GM10248 (cell line): ENCODE data around the gene SHH.

ENCODE experiments used
- CTCF ChIA-PET: fragments of 300-600 bp; sonication (Branson Sonifier 250); formaldehyde crosslinking; extraction: SDS; loops from one replicate; lab custom pipeline; 2021; ENCODE audit warnings: antibody characterized with exemption; lab: Yijun Ruan, JAX
- POLR2A ChIA-PET: fragments of 350-650 bp; sonication (Branson Sonifier 250); formaldehyde crosslinking; extraction: SDS; loops from one replicate; lab custom pipeline; 2020; ENCODE audit warnings: antibody characterized with exemption; lab: Yijun Ruan, JAX
- DNase-seq: peaks from one replicate; pipeline ENCODE4 v3.0.0; 2012; ENCODE audit errors: extremely low spot score
- TF ChIP-seq, protein P1 (sequence below): IDR thresholded peaks from 2 replicates; pipeline ENCODE4 v1.5.1; 2012; ENCODE audit warnings: mild to moderate bottlenecking, low read depth; ENCODE audit errors: extremely low read depth, missing control alignments, control extremely low read depth

SHH gene

DNA sequence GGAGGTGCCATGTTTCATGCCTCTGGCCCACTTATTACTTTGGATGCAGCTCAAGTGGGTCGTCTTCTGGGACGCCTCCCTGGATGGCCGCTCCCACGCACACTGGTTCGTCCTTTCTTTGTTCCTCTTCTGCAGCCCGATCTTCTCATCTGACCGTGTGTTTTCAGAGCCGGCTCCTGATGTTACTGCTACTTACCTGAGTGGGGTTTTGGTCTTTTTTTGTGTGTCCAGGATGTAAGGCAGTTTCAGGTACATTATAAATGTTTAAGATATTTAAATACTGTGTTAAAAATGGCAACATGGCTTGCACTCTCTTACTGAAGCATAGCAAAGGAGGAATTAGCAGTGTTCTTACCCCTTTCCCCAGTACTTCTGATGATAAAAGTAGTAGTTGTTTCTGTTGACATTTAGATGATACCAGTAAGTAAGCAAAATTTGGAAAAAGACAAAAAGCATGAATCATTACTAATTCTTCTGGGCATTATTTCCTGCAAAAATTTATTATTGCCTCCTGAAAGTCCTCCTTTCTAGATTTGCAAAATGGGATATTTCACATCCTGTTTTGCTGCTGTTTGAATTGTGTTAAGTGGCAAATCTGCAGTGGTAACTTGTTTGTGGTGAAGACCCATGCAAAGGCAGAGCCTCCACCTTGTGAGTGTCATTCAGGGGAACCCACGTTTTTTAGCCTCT is 59.4 kb downstream of the SHH start:
- TF ChIP-seq, protein P1, sequence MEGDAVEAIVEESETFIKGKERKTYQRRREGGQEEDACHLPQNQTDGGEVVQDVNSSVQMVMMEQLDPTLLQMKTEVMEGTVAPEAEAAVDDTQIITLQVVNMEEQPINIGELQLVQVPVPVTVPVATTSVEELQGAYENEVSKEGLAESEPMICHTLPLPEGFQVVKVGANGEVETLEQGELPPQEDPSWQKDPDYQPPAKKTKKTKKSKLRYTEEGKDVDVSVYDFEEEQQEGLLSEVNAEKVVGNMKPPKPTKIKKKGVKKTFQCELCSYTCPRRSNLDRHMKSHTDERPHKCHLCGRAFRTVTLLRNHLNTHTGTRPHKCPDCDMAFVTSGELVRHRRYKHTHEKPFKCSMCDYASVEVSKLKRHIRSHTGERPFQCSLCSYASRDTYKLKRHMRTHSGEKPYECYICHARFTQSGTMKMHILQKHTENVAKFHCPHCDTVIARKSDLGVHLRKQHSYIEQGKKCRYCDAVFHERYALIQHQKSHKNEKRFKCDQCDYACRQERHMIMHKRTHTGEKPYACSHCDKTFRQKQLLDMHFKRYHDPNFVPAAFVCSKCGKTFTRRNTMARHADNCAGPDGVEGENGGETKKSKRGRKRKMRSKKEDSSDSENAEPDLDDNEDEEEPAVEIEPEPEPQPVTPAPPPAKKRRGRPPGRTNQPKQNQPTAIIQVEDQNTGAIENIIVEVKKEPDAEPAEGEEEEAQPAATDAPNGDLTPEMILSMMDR: no peak
- CTCF ChIA-PET: interaction anchor here (1.2 to 3.6 kb wide), 3 partner anchors 12 to 154 kb away, joined by 4 to 18 read pairs (median 7); no protein-coding TSS in a partner anchor

DNA sequence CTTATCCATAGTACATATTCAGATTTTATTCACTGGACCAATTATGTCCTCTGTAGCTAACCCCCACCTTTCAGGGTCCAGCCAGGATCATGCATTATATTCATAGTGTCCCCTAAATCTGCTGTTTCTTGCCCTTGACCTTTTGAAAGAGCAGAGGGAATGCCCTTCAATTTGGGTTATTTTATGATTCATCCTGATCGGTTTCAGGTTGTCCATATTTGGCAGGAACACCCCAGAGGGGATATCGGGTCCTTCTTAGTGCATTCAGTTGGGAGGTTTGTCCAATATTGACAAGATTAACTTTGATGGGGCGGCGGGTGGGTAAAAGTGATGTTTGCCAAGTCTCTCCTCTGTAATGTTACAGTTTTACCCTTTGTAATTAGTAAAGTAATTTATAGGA is 60.9 kb downstream of the SHH start:
- CTCF ChIA-PET: interaction anchor here (1.2 to 3.6 kb wide), 4 partner anchors 11 to 152 kb away, joined by 3 to 18 read pairs (median 6); no protein-coding TSS in a partner anchor

More for the DNA sequence above, 59.4 kb downstream of the SHH start:
- DNase-seq: peak; percentile 57
- POLR2A ChIA-PET: no interaction called here

DNA sequence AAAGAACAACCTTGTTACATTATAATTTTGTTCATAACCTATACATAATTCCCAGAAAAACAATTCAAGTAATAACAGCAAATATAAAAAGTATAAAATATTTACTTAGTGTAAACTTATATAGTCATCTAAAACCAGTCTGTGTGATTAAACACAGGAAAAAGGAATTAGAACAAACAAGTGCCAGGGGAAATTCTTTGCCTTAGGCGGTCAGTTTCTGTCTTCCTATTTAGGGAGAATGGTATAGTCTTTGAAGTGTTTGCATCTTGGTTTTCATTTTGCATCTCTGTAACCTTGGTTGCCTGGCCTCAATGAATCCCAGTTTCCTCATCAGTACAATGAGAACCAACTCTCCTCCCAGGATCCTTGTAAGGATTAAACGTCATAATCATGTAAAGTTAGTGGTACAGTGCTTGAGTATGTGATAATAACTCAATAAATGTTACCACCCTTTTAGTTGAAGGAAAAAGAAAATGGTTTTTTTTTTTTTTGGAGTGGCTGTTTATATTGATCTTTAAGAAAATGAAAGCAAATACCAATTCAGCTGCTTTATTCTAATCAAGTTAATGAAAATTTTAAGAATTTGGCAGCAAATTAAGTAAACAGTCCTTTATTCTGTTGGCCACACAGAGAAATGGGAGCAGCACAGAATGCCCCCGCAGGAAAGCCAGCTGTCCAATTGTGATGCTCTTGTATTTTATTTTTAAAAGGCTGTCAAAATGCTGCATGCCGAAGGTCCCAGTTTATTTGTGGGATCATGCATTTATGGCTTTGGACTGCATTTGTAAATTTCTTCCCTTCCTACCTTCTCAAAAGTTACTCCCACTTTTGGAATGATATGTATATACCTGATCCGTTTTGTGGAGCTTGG is 61.8 kb downstream of the SHH start:
- CTCF ChIA-PET: interaction anchor here (1.0 to 1.7 kb wide), 2 partner anchors 10 to 12 kb away, joined by 3 read pairs; no protein-coding TSS in a partner anchor
- TF ChIP-seq, protein P1: no peak
- DNase-seq: no peak
- POLR2A ChIA-PET: no interaction called here

More for the DNA sequence above, 60.9 kb downstream of the SHH start:
- TF ChIP-seq, protein P1: no peak
- no peak for DNase-seq
- POLR2A ChIA-PET: no interaction called here
